GM06990 (cell line): ENCODE results near the gene STIL.
"Not testable (repeated sequence)": the region's sequence is repeated elsewhere in the genome, so short reads cannot be mapped to it uniquely, and the experiment has no call there.

Experiments used
- DNase-seq: peaks from one replicate; pipeline ENCODE4 v3.0.0-alpha.2; 2011; ENCODE audit not compliant: insufficient read length; ENCODE audit errors: extremely low read depth
- H3K27me3 ChIP-seq: replicated peaks from 2 replicates; pipeline ENCODE4 v1.6.0; 2011; ENCODE audit warnings: low read length; ENCODE audit not compliant: control insufficient read depth, insufficient read depth
- H3K36me3 ChIP-seq: 2 replicates; pipeline ENCODE4 v1.5.1; 2011; ENCODE audit warnings: low read length; ENCODE audit not compliant: control insufficient read depth, insufficient read depth
- H3K4me3 ChIP-seq: replicated peaks from 2 replicates; pipeline ENCODE4 v1.5.1; 2011; ENCODE audit warnings: low read depth, mild to moderate bottlenecking, control low read depth, low read length
- CTCF ChIP-seq: IDR thresholded peaks from 2 replicates; pipeline ENCODE4 v1.5.1; 2011; ENCODE audit warnings: low read length, control low read depth, mild to moderate bottlenecking, inconsistent platforms; ENCODE audit not compliant: insufficient read depth, poor library complexity, severe bottlenecking

STIL gene

GRCh38 chr1:47328992-47329391 lies 15.0 kb upstream of the STIL start:
- TF ChIP-seq CTCF = no peak
- no peak for DNase-seq
- H3K4me3 ChIP-seq = no peak overlapping the region
- H3K27me3 ChIP-seq = no peaks in the 10 kb centered on the region
- no peaks in the 10 kb centered on the region for H3K36me3 ChIP-seq

GRCh38 chr1:47326271-47326670 lies 12.3 kb upstream of the STIL start:
- TF ChIP-seq CTCF = no peak
- Histone ChIP-seq H3K4me3 (no peak overlapping the region), H3K27me3 (no peaks in the 10 kb centered on the region), H3K36me3 (no peaks in the 10 kb centered on the region)
- no peak for DNase-seq

GRCh38 chr1:47325528-47325927 lies 11.6 kb upstream of the STIL start:
- TF ChIP-seq CTCF = no peak
- Histone ChIP-seq H3K27me3 (no peaks in the 10 kb centered on the region), H3K4me3 (no peak overlapping the region), H3K36me3 (no peaks in the 10 kb centered on the region)
- DNase-seq = no peak

GRCh38 chr1:47324682-47325081 lies 10.7 kb upstream of the STIL start:
- no peak for TF ChIP-seq CTCF
- no peaks in the 10 kb centered on the region for H3K27me3 ChIP-seq
- DNase-seq = no peak
- no peaks in the 10 kb centered on the region for H3K36me3 ChIP-seq
- no peak overlapping the region for H3K4me3 ChIP-seq

GRCh38 chr1:47323599-47324031 lies 9.7 kb upstream of the STIL start:
- no peak overlapping the region for H3K4me3 ChIP-seq
- no peaks in the 10 kb centered on the region for H3K36me3 ChIP-seq

GRCh38 chr1:47319968-47320367 lies 6.0 kb upstream of the STIL start:
- H3K36me3 ChIP-seq, H3K4me3 ChIP-seq, DNase-seq: not testable (repeated sequence)

More at GRCh38 chr1:47323599-47324031, 9.7 kb upstream of the STIL start:
- TF ChIP-seq CTCF = no peak
- H3K27me3 ChIP-seq = no peaks in the 10 kb centered on the region
- DNase-seq = no peak

More at GRCh38 chr1:47319968-47320367, 6.0 kb upstream of the STIL start:
- H3K27me3 ChIP-seq = not testable (repeated sequence)
